Lower lobe of right lung (tissue), 2 donors: Measurements from ENCODE around the gene FGF14. TPM values are rescaled to one million over a fixed set of nuclear protein-coding genes. Genes with fewer than 3 reads are reported as not detected.

Source experiments
- ATAC-seq, 2 donors: fragments of 200-7000 bp; cut with Tn5 transposase; one replicate each; pipeline ENCODE4 v1.9.1; 2020 to 2022; ENCODE audit warnings: mild to moderate bottlenecking in 2 of 2, moderate library complexity in 2 of 2
- DNase-seq: peaks from one replicate; pipeline ENCODE4 v3.0.0-alpha.2; 2020
- H3K27ac ChIP-seq: fragments of 200-600 bp; one replicate; pipeline ENCODE4 v1.8.0; 2022
- H3K27me3 ChIP-seq: fragments of 200-600 bp; one replicate; pipeline ENCODE4 v1.8.0; 2022; ENCODE audit warnings: low read depth
- H3K36me3 ChIP-seq: fragments of 200-600 bp; one replicate; pipeline ENCODE4 v1.8.0; 2022; ENCODE audit warnings: mild to moderate bottlenecking
- H3K4me1 ChIP-seq: fragments of 200-600 bp; one replicate; pipeline ENCODE4 v1.8.0; 2022
- H3K4me3 ChIP-seq: fragments of 200-600 bp; one replicate; pipeline ENCODE4 v1.8.0; 2022; ENCODE audit warnings: mild to moderate bottlenecking
- H3K9me3 ChIP-seq: fragments of 200-600 bp; one replicate; pipeline ENCODE4 v1.8.0; 2022
- intact Hi-C: fragments of 100-400 bp; cut with DNase I; formaldehyde crosslinking; loops from one replicate; pipeline ENCODE4 v1.11.0; 2022
- total RNA-seq: library from RNA; stranded (reverse); fragmentation: NEBNext Ultra II Directional; extraction: Animal tissue kit (Norgen Biotek cat#: 25700); gene quantifications from one replicate; pipeline ENCODE4 v1.2.1, GENCODE V29; 2021
- TF ChIP-seq, protein P1 (sequence below): fragments of 200-600 bp; IDR thresholded peaks from one replicate; pipeline ENCODE4 v1.8.0; 2022; ENCODE audit warnings: antibody characterized with exemption, mild to moderate bottlenecking
- donor health status: DM: no; HTN: yes; CAD: no; lungs with severe emphysema.

Gene FGF14
- total RNA-seq, 1 donor from 2014 or later = 5.0 TPM

DNA sequence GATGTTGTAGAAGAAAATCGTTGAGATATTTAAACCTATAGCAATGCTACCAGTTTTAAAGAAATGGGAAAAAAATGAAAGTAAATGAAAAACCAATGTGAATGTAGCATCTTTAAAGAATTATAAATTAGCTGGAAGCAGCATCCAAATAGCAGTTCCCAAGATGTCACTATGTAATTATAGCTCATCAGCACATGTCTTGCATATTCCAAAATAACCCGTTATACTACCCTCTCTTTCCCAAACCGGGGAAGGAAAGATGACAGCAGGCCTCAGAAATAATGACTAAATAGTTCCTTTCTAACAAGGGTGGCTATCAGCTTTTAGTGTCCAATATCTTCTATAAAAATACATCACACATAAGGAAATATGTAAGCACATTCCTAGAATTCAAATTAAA is 140.5 kb downstream of the FGF14 start:
- Histone ChIP-seq H3K4me1 (no peaks in the 10 kb centered on the region), H3K27ac (no peak overlapping the region), H3K9me3 (no peaks in the 10 kb centered on the region), H3K27me3 (no peaks in the 10 kb centered on the region), H3K36me3 (no peaks in the 10 kb centered on the region), H3K4me3 (no peak overlapping the region)
- intact Hi-C loops = no loop called here
- DNase-seq = no peak
- TF ChIP-seq, protein P1, sequence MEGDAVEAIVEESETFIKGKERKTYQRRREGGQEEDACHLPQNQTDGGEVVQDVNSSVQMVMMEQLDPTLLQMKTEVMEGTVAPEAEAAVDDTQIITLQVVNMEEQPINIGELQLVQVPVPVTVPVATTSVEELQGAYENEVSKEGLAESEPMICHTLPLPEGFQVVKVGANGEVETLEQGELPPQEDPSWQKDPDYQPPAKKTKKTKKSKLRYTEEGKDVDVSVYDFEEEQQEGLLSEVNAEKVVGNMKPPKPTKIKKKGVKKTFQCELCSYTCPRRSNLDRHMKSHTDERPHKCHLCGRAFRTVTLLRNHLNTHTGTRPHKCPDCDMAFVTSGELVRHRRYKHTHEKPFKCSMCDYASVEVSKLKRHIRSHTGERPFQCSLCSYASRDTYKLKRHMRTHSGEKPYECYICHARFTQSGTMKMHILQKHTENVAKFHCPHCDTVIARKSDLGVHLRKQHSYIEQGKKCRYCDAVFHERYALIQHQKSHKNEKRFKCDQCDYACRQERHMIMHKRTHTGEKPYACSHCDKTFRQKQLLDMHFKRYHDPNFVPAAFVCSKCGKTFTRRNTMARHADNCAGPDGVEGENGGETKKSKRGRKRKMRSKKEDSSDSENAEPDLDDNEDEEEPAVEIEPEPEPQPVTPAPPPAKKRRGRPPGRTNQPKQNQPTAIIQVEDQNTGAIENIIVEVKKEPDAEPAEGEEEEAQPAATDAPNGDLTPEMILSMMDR = no peak
- no peak for ATAC-seq

DNA sequence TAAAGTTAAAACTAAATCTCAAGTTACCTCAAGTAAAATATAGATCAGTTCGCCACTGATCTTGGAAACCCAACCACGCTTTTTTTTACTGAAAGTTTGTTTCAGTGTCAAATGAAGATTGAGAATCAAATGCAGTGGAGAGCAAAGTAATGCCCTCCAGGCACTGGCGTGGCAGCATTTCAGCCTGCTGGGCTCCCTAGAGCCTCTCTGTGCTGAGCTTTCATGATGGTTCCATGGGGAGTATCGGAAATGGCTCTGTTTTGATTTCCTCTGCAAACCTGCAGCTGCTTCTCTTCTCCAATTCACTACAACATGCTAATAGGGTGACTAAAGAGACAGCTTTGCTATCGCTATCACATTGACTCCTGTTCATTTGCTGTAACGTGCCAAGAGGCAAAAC is 141.6 kb downstream of the FGF14 start:
- no peak for DNase-seq
- Histone ChIP-seq H3K9me3 (no peaks in the 10 kb centered on the region), H3K27ac (no peak overlapping the region), H3K4me1 (no peaks in the 10 kb centered on the region), H3K36me3 (no peaks in the 10 kb centered on the region), H3K27me3 (no peaks in the 10 kb centered on the region), H3K4me3 (no peak overlapping the region)
- TF ChIP-seq, protein P1 = no peak
- ATAC-seq = no peak
- intact Hi-C loops = no loop called here

DNA sequence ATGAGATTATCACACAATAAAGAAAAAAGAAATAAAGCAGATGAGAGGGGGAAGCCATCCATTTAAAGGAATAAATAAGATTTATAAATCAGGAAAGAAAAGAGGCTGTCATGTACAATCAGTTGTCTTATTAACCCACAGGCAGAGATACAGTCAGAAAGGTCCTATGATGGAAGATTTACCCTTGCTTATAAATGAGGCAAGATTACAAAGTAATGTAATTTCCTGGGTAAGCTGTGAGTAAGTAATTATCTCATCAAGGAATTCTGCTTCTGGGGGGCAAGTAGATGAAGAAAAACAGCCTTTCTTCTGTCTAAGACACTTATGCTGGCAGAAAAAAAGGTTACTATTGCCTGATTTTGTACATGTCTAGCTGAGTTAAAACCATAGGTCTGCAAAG is 146.4 kb downstream of the FGF14 start:
- intact Hi-C loops = no loop called here
- no peak overlapping the region for H3K27ac ChIP-seq
- no peak overlapping the region for H3K4me3 ChIP-seq
- no peaks in the 10 kb centered on the region for H3K27me3 ChIP-seq
- DNase-seq (no peak), ATAC-seq (no peak)
- TF ChIP-seq, protein P1 = no peak
- H3K4me1 ChIP-seq = no peaks in the 10 kb centered on the region
- H3K9me3 ChIP-seq = no peaks in the 10 kb centered on the region
- no peaks in the 10 kb centered on the region for H3K36me3 ChIP-seq

DNA sequence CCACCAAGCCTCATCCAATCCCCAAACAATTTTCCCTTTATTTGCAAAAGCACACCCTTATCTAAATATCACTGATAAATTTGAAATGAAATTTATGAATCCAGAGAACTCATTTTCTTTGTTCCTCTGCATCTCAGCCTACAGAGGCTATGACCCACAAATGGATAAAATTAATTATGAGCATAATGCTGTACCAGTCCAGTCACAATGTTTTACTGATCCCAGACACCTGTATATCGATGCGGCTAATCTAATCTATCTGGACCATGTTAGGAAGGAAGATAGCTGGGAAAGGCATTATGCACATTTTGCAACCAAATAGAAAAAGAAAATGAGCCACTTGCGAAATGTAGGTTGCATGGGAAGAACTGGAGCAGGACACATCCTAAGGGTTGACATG is 150.0 kb downstream of the FGF14 start:
- intact Hi-C loops = no loop called here
- H3K36me3 ChIP-seq = no peaks in the 10 kb centered on the region
- no peak overlapping the region for H3K27ac ChIP-seq
- no peak for ATAC-seq
- H3K9me3 ChIP-seq = no peaks in the 10 kb centered on the region
- DNase-seq = no peak
- TF ChIP-seq, protein P1 = no peak
- H3K4me3 ChIP-seq = no peak overlapping the region
- H3K27me3 ChIP-seq = no peaks in the 10 kb centered on the region
- H3K4me1 ChIP-seq = no peaks in the 10 kb centered on the region

DNA sequence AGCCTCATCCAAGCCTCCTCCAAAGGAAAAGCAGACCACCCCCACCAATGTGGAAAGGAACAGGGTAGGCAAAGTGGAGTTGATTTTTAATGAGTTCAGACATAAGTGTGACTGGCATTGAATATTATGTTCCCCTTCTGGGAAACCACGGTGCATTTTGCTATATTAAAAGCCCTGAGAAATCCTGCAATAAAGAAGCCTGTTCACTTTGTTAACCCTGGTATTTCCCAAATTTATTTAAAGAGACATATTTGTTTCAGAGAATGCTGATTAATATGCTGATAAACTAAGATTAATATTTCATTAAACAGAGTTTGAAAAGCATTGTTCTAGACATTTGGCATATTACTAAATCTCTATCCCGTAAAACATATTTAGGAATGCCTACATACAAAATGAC is 151.4 kb downstream of the FGF14 start:
- TF ChIP-seq, protein P1 = no peak
- no peak overlapping the region for H3K4me3 ChIP-seq
- ATAC-seq (no peak), DNase-seq (no peak)
- H3K36me3 ChIP-seq = no peaks in the 10 kb centered on the region
- H3K4me1 ChIP-seq = no peaks in the 10 kb centered on the region
- no peaks in the 10 kb centered on the region for H3K9me3 ChIP-seq
- no peaks in the 10 kb centered on the region for H3K27me3 ChIP-seq
- no peak overlapping the region for H3K27ac ChIP-seq
- intact Hi-C loops = no loop called here
